NCI-H1436 treated with DMSO at 0.1 percent for 48 hours (cell line): ENCODE data around the gene NFAT5.
"Not testable (repeated sequence)": the region's sequence is repeated elsewhere in the genome, so short reads cannot be mapped to it uniquely, and the experiment has no call there.

Source experiments
- DNase-seq: peaks from one replicate; lab custom pipeline; 2025; lab: John Stamatoyannopoulos, UW

NFAT5 gene

GRCh38 chr16:69706256-69706974 is 140.6 kb downstream of the NFAT5 start:
- no peak for DNase-seq

GRCh38 chr16:69706975-69707340 is 141.2 kb downstream of the NFAT5 start:
- no peak for DNase-seq

GRCh38 chr16:69707920-69708683 is 142.3 kb downstream of the NFAT5 start:
- no peak for DNase-seq

GRCh38 chr16:69709456-69710084 is 143.8 kb downstream of the NFAT5 start:
- peak; percentile 64 for DNase-seq

- DNase-seq = no peak
Measured at GRCh38 chr16:69711115-69711740, 145.5 kb downstream of the NFAT5 start.

- DNase-seq = no peak
Measured at GRCh38 chr16:69712277-69712676, 146.5 kb downstream of the NFAT5 start.

GRCh38 chr16:69712914-69713581 is 147.3 kb downstream of the NFAT5 start:
- no peak for DNase-seq

- no peak for DNase-seq
Measured at GRCh38 chr16:69717066-69717465, 151.3 kb downstream of the NFAT5 start.

- no peak for DNase-seq
Measured at GRCh38 chr16:69718111-69718764, 152.5 kb downstream of the NFAT5 start.

GRCh38 chr16:69720822-69721430 is 155.2 kb downstream of the NFAT5 start:
- DNase-seq = no peak

- no peak for DNase-seq
Measured at GRCh38 chr16:69721441-69721957, 155.7 kb downstream of the NFAT5 start.

GRCh38 chr16:69724414-69724873 is 158.7 kb downstream of the NFAT5 start:
- no peak for DNase-seq

GRCh38 chr16:69724981-69725479 is 159.3 kb downstream of the NFAT5 start:
- DNase-seq = no peak

GRCh38 chr16:69725480-69726312 is 159.9 kb downstream of the NFAT5 start:
- DNase-seq = no peak

- peak; percentile 68 for DNase-seq
Measured at GRCh38 chr16:69726313-69727060, 160.7 kb downstream of the NFAT5 start, which contains the start of gene NQO1. NQO1 (minus strand) TSS chr16:69726560; CDS start chr16:69726439, 121 bp downstream.

- no peak for DNase-seq
Measured at GRCh38 chr16:69727916-69728270, 162.1 kb downstream of the NFAT5 start.

GRCh38 chr16:69729030-69729429 is 163.3 kb downstream of the NFAT5 start:
- not testable (repeated sequence) for DNase-seq

GRCh38 chr16:69731280-69731679 is 165.5 kb downstream of the NFAT5 start:
- DNase-seq = not testable (repeated sequence)

- no peak for DNase-seq
Measured at GRCh38 chr16:69732101-69732500, 166.3 kb downstream of the NFAT5 start.
